ENCODE measurements around the gene HTR1D.

Gene HTR1D

DNA sequence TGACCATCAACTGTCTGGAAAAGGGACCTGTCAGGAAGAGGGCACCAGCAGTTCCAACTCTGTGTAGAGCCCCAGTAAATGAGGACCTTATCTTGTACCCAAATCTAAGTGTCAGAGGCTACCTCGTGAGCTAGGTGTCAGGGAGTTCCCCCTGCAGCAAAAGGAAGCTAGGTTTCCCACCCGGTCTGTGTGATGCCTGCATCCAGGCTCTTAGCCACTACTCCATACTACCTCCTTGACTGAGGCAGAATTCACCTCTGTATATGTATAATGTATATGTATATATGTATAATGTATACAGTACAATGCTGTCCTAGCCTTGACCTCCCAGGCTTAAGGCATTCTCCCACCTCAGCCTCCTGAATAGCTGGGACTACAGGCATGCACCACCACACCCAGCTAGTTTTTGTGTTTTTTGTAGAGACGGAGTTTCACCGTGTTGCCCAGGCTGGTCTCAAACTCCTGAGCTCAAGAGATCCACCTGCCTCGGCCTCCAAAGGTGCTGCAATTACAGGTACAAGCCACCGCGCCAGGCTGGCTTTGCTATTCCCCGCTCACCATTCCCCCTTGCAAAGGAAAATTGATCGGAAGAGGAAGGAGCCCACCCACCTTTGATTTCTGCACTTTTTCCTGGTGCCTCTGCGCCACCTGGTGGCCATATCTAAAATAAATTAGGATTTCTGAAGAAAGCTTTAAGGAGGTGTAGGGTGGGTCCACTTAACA, 32.9 kb downstream of the HTR1D start:
- peak; percentile 17 for DNase-seq (ENCODE audit: low read depth)

DNA sequence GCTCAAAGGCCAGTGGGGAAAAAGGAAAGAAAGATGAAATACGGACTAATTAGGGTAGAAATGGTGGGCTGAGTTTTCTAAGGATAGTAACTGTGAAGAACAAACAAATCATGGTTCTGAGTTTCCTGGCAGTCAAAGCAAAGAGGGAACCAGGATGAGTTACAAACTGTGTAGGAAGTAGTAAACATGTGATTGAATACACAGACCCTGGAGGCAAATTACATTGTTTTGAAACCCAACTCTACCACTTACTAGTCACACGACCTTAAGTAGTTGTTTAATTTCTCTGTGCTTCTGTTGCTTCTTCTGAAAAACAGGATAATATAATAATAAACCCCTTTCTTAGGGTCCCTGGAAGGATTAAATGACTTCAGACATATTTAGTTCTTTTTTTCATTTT, 37.4 kb downstream of the HTR1D start:
- no peak for DNase-seq (ENCODE audit: low read depth)

DNA sequence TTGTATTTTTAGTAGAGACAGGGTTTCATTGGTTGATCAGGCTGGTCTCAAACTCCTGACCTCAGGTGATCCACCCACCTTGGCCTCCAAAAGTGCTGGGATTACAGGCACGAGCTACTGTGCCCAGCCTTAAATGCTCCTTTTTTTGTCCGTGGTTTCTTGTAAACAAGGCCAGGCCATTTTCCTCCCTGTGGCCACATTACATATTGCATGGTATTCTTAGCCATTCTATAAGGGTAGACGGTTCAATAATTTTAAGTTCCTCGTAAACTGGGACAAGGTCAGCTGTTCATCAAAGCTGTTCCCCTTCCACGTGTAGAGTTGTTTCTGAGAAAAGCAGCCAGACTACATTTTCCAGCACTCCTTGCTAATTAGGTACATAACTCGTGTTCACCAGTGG, 38.4 kb downstream of the HTR1D start:
- DNase-seq (ENCODE audit: low read depth) = peak; percentile 28

DNA sequence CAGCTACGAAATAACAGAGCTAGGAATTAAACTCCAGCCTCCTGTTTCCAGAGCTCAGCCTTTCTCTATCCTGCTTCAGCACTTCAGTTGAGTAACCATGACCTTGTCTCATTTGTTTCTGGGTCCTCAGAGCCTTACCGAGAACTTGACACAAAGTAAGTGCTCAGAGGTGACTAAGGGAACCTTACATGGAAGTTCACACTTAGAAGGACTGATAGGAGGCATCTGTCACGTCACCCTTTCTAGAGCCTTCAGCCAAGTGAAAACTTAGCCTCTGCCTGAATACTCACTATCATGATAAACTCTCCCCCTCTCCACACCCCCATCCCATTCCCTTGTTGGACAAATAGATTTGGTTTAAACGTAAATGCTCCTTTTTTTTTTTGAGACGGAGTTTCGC, 38.9 kb downstream of the HTR1D start:
- peak; percentile 31 for DNase-seq (ENCODE audit: low read depth)

DNA sequence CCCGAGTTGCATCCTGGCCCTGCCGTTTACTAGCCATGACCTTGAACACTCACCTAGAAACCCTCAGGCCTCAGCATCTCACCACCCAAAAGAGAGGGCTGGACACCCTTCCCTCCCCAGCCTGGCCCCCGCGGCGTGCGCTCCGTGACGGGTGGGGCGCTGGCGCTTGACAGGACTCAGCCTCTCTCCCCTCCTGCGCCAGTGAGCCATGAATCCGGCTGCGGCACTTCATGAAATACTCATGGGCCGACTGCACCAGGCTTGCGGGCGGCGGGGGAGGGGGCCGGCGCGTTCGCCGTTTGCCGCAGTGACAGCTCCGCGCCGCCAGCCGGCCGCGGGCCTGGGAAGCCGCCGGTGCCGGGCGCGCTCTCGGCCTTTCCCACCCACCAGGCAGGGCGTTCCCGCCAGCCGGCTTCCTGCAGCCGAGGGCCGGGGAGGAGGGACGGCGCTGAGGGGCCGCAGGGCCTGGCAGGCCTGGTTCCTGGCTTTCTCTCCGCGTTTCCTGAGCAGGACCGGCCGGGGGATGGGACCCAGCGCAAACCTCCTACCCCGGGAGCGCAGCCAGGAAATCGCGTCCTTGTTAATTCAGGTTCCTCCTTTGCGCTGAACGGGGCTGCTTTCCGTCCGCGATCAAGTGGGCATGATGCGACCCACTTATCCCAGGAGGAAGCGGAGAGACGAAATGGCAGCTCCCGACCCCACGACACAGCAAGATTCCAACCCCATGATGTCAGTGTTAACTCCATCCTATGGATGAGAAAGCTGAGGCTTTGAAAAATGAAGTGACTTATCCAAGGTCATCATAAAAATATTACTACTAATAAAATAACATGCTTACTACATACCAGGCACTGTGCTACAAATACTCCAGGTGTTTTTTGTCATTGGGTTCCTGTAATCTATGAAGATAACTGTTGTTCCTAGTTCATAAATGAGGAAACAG, 39.6 kb downstream of the HTR1D start:
- DNase-seq (ENCODE audit: low read depth) = peak; percentile 80

DNA sequence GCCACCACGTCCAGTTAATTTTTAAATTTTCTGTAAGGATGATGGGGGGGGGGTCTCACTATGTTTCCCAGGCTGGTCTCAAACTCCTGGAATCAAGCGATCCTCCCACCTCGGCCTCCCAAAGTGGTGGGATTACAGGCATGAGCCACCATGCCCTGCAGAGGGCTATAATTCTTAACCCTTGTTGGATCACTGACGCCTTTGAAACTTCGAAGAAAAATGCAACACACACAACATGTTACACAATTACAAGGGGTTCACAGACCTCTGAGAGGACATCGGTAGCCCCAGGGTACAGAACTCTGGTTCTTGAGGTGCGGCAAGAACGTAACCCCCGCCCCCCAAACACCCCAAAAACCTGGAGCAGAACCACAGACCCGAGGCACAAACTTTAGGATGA, 40.3 kb downstream of the HTR1D start:
- DNase-seq (ENCODE audit: low read depth) = peak; percentile 52

DNA sequence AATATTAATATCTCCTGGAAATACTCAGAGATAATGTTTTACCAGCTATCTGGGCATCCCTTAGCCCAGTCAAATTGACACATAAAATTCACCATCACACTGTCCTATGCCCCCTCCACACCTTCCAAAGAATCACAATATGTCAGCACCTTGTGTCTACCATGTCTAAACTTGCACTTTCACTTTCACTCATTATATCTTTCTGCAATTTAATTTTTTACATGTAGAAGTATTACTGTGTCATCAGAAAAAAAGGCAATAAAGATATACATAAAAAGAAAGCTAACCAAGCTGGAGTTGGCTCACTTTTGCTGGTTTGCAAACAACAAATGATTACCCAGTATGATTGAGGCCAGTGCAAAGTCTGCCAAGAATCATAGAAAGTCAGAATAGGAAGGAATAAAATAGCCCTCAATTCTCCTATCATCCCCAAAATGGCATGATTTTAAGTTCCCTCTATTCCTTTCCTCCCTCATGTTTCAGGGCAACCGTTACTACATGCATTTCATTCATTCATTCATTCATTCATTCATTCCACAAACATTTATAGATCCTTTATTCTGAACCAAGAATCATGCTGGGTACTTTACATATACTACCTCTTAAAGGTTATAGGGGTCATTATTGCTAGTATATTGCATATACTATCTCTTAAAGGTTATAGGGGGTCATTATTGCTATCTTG, 42.7 kb downstream of the HTR1D start:
- DNase-seq (ENCODE audit: low read depth) = no peak

DNA sequence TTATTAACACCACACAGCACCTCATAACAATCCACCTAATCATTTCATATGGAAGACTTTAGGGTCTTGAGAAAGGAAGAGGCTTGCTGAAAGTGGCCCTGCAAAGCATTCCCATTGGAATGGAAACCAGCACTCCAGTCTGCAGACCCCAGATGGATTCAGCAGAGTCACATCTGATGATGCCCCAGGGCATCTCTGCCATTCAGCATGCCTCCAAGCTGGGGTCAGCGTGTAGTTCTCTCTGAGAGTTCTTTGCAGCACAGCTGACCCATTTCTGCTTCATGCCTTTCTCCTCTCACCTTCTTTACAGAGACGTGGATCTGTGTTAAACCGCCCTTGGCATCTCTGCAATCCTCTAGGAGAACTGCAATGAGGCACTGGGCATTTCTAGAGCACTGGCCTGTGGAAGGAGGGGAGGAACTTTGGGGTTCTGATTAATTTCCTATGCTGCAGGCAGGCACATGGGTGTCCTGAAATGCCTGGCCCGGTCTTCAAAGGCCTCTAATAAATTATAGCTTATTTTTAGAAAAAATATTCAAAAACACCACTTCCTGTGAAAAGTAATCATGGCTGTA, 46.0 kb downstream of the HTR1D start:
- no peak for DNase-seq (ENCODE audit: low read depth)

DNA sequence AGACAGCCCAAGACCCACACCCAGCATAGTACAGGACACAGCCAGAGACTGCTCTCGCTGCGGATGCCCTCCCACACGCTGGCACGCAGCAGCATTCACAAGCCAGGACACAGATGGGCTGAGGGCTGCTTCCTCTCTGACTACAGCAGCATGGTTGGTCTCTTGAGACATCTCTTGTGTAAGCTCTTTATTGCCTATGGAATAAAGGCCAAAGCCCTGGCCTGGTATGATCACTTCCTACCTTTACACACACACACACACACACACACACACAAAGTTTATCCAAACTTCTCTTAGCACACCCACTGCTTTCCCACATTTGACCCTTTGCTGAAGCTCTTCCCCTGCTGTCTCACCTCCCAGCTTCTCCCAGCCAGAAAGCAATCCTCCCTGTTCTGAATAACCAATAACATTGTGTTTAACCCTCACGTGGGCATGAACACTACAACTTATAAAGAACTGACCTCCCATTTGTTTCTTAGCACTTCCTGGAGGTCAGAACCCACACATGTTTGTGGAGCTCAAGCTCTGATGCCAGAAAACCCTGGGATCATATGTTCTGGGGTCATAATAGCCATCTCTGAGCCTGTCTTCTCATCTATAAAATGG, 47.5 kb downstream of the HTR1D start:
- DNase-seq (ENCODE audit: low read depth) = peak; percentile 67

DNA sequence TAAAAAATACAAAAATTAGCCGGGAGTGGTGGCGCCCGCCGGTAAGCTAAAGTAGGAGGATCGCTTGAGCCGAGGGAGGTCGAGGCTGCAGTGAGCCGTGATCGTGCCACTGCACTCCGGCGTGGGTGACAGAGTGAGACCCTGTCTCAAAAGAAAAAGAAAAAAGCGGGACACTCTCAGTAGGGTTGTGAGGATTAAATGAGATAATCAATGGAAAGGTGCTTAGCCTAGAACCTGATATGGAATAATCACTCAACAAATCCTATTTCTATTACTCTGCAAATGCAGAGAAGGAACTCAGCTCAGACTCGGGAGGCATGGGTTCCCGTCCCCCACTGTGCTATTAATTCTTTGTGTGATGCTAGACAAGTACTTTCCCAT, 48.1 kb downstream of the HTR1D start:
- no peak for DNase-seq (ENCODE audit: low read depth)

DNA sequence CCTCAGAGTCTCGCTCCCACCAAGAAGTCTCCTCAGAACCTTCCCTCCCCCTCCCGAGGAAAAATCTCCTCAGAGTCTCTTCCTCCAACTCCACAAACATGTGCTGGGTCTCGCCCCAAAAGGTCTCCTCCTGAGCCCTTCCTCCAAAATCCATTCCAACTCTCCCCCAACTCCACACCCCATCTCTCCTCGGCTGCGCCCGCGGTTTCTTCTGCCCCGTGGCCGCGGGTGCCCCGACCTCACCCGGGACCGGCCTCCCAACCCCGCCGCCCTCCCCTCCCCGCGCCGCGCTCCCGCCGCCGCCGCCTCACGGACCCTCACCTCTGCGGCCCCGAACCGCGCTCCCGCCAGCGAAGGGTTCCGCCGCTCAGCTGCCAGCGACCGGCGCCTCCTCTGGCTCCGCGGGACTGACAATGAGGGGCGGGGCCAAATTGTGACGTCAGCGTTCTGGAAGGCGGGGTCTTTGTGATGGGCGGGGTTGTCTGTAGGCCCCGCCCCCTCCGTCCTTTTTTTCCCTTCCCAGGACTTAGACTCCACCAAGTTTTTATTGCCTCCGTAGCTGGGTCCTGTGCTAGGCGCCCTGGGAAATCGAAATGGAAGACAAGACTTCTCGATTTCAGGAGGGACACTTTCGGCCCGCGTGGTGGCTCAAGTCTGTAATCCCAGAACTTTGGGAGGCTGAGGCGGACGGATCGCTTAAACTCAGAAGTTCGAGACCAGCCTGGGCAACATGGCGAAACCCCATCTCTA, 48.7 kb downstream of the HTR1D start, which contains the start of gene LUZP1:
TSS of gene LUZP1 (minus strand) at position 412 of the 750 bp plus-strand sequence.
- DNase-seq (ENCODE audit: low read depth) = peak; percentile 78

DNA sequence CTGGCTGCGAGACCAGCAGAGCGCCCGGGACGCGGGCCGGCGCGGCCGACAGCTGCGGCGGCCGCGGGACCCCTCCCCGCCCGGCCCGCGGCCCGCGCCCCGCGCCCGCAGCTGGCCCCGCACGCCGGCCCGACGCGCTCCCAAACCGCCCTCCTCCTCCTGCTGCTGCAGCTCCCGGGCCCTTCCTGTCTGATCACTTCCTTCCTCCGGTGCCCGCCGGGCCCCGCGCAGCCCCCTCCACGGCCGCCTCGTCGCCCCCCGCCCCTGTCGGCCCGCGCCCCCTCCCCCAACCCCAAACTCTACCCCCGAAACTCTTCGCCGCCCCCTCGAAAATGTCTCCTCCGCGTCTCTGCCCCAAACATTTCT, 49.2 kb downstream of the HTR1D start:
- DNase-seq (ENCODE audit: low read depth) = no peak

DNA sequence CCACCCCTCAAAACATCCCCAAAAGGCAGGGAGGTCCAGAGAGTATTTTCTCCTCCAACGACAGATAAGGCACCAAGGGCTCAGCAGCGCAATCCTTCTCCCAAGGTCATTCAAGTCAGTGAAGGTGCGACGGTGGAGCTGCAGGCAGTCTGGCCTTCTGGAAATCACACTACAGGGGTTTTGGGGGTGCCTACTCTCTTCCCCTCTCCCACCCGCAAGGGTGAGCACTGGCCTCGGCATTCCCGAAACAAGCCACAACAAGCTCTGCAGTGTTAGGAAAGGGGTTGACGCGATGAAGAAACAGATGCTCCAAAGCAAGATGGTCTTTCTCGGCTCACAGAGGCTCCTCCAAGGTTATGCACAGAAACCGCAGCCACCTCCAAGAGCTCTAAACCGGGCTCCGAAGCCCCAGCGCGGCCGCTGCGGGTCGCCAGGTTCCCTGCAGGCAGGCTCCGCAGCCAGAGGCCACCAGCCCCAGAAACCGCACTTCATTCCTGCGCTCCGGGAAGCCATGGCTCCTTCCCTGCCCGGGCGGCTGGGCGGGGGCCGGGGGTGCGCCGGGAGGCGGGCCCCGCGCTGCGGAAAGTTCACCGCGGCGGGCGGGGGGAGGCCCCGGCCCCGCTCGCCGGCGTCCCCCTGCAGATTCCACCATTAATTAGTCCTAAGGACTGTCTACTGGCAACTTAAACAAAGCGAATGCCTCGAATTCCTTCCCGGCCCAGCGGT, 49.8 kb downstream of the HTR1D start:
- DNase-seq (ENCODE audit: low read depth) = peak; percentile 74

DNA sequence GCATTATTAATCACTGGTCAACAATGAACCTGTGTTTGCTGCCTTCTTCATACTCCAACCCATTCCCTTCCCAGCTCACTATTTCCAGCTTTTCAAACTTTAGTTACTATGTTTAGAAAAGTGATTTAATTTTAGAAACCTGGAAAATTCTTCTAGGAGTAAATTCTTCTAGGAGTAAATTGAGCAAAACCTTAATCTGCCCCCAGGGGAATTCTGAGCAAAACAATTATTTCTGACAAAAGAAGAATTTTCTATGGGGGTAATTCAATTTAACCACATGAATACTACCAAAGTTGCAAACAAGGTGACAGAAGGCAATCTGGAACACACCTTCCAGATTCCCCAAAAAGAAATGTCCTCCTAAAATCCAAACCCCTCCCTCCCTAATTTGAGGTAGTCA, 50.4 kb downstream of the HTR1D start:
- DNase-seq (ENCODE audit: low read depth) = no peak

DNA sequence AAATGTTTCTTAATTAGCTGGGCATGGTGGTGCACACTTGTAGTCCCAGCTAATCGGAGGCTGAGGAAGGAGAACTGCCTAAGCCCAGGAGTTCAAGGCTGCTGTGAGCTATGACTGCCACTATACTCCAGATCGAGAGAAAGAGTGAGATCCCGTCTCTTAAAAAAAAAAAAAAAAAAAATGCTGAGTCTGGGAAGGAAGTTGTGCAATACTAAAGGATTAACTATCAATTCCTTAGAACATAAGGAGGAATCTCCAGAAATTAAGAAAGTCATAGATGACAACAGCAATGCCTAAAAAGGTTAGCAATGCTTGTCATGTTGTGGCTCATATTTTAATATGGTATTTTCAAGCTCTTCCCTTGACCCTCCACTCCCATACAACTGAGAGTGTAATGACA, 53.9 kb downstream of the HTR1D start:
- peak; percentile 55 for DNase-seq (ENCODE audit: low read depth)

DNA sequence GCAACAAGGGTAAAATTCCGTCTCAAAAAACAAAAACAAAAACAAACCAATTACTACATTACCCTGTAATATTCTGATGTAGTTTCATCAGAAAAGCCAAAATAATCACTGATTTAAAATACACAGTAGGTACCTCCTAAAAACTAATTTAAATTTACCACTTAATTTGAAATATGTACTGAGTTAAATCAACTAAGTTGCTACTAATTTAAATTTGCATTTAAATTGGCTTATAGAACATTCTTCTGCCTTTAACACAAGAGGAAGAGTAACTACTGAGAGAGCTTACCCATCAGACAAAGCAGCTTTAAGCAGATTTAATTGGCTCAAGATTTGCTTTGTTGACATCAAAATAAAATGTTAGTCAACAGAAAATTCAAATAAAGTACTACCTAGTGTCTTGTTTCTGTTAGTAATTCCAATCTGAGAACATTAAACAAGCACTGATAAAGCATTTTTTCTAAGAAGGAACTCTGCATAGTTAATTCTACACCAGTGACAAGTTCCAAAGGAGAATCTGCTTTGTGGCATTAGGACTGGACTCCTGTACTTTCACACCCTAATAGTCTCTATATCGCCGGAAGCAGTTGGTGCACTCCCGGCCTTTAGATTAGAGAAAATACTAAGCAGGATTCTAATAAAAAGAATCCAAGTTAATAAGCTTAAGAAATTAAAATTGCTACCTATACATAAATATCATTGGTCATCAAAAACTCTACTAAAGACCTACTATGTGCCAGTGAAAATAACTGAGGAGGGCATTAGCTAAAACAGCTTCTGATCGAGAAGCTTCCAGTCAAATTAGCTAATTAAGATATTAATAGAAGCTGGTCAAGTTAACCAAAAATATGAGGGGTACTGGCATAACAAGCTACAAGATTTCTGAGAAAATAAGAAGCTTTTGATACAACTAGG, 57.1 kb downstream of the HTR1D start:
- DNase-seq (ENCODE audit: low read depth) = no peak

DNA sequence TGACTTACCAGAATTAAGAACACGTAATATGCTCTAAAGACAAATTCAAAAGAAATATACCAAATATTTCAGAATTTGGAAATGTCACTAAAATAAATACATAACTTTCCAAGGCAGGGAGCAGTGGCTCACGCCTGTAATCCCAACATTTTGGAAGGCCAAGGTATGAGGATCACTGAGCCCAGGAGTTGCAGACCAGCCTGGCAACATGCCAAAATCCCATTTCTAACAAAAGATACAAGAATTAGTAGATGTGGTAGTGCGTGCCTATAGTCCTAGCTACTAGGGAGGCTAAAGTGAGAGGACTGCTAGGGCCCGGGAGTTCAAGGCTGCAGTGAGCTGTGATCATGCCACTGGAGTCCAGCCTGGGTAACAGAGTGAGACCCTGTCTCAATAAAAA, 60.4 kb downstream of the HTR1D start:
- no peak for DNase-seq (ENCODE audit: low read depth)

DNA sequence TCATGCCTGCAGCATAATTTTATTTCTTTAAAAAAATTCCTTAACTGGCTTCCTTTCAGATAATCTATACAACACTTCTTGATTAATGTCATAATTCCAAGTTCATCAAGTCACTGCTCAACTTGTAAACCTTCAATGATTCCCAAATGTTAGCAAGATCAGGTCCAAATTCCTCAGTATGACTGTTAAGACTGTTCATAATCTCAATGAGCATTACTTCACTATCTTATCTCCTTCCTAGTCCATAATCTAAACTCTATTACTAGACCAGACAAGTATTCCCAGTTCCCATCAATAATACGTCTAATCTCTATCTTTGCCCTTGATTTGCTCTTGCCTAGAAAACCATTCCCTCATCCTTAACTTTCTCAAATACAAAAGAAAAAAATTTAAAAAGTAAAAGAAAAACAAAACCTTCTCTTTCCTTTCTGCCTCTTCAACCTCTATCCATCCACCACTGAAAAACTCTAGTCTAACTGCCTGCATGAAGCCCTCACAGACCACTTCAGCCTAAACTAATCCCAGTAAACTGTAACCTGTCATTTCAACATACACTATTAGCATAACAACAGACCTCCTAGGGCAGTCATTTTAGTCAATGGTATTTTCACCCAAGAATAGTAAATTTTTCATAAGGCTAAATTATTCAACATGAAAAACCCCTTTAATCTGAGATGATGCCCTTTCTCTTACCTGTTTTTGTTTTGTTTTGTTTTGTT, 64.2 kb downstream of the HTR1D start:
- peak; percentile 56 for DNase-seq (ENCODE audit: low read depth)

DNA sequence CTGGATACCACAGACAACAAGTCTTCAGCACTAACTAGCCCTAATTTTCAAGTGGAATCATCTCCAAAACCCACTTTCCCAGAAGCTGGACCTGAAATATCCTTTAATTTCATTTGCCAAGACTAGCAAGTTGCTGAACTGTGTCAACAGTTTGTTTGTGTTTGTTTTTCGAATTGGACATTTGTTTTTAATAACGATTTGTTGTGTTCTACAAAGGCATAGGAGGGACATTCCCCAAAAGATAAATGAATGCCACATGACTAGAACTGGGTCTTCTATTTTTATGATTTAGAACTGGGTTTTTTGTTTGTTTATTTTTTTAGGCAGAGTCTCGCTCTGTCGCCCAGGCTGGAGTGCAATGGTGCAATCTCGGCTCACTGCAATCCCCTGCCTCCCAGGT, 66.6 kb downstream of the HTR1D start:
- DNase-seq (ENCODE audit: low read depth) = no peak
